IMR-90 (cell line): Measurements from ENCODE around the gene TGFBR1. TPM values are rescaled to one million over a fixed set of nuclear protein-coding genes. Genes with fewer than 3 reads are reported as not detected.

Experiments
- ATAC-seq: fragments of 200-7000 bp; cut with Tn5 transposase; 2 replicates; pipeline ENCODE4 v1.9.1; 2020; ENCODE audit warnings: low read depth, mild to moderate bottlenecking, moderate library complexity
- BruUV-seq: library from RNA; stranded (reverse); fragments of 400-500 nt; replicated peaks from 2 replicates; lab custom pipeline; 2021; lab: Mats Ljungman, UMichigan
- CTCF ChIA-PET: fragments of 300-600 bp; formaldehyde crosslinking; extraction: SDS; loops from one replicate; lab custom pipeline; 2021; ENCODE audit warnings: antibody characterized with exemption; lab: Yijun Ruan, JAX
- POLR2A ChIA-PET: fragments of 300-600 bp; sonication (Branson Sonifier 250); formaldehyde crosslinking; loops from one replicate; lab custom pipeline; 2022; ENCODE audit warnings: antibody characterized with exemption; ENCODE audit not compliant: unreplicated experiment; lab: Charles Lee
- DNase-seq: peaks from one replicate; pipeline ENCODE4 v3.0.0; 2013
- H2AFZ ChIP-seq: replicated peaks from 2 replicates; pipeline ENCODE3; 2013; ENCODE audit warnings: low read length, mild to moderate bottlenecking; ENCODE audit not compliant: poor library complexity
- H2AK5ac ChIP-seq: 2 replicates; pipeline ENCODE4 v1.6.1; 2013; ENCODE audit warnings: low read depth, low read length, inconsistent platforms
- H2AK9ac ChIP-seq: replicated peaks from 2 replicates; pipeline ENCODE3; 2013; ENCODE audit warnings: mild to moderate bottlenecking, low read depth, low read length, moderate library complexity; ENCODE audit not compliant: poor library complexity
- H2BK120ac ChIP-seq: 2 replicates; pipeline ENCODE4 v1.6.1; 2013; ENCODE audit warnings: low read depth, low read length, inconsistent platforms
- H2BK15ac ChIP-seq: 3 replicates; pipeline ENCODE4 v1.6.1; 2013; ENCODE audit warnings: low read depth, low read length, inconsistent platforms
- H2BK20ac ChIP-seq: 2 replicates; pipeline ENCODE4 v1.6.1; 2013; ENCODE audit warnings: low read depth, mild to moderate bottlenecking, inconsistent platforms, low read length, moderate library complexity
- H2BK5ac ChIP-seq: 2 replicates; pipeline ENCODE4 v1.6.1; 2013; ENCODE audit warnings: mild to moderate bottlenecking, low read depth, low read length, inconsistent platforms; ENCODE audit not compliant: poor library complexity, severe bottlenecking
- H3K14ac ChIP-seq: replicated peaks from 2 replicates; pipeline ENCODE4 v1.6.1; 2013; ENCODE audit warnings: low read depth, low read length, inconsistent platforms
- H3K18ac ChIP-seq: 2 replicates; pipeline ENCODE4 v1.6.1; 2013; ENCODE audit warnings: low read depth, low read length, control low read depth
- H3K23ac ChIP-seq: 2 replicates; pipeline ENCODE4 v1.6.1; 2013; ENCODE audit warnings: low read depth, low read length, inconsistent platforms
- H3K27ac ChIP-seq: 2 replicates; pipeline ENCODE4 v1.5.1; 2013; ENCODE audit warnings: mild to moderate bottlenecking, control low read depth, low read length; ENCODE audit not compliant: insufficient read depth
- H3K27me3 ChIP-seq: 2 replicates; pipeline ENCODE4 v1.6.1; 2013; ENCODE audit warnings: low read length; ENCODE audit not compliant: control insufficient read depth, insufficient read depth
- H3K36me3 ChIP-seq: 2 replicates; pipeline ENCODE4 v1.6.1; 2013; ENCODE audit warnings: low read length, mixed read lengths; ENCODE audit not compliant: control insufficient read depth, insufficient read depth
- H3K4ac ChIP-seq: 2 replicates; pipeline ENCODE4 v1.6.1; 2013; ENCODE audit warnings: low read depth, low read length, inconsistent platforms
- H3K4me1 ChIP-seq: 2 replicates; pipeline ENCODE4 v1.6.1; 2013; ENCODE audit warnings: low read length, mixed read lengths; ENCODE audit not compliant: control insufficient read depth, insufficient read depth
- H3K4me2 ChIP-seq: 2 replicates; pipeline ENCODE4 v1.6.1; 2013; ENCODE audit warnings: low read depth, mild to moderate bottlenecking, control low read depth, low read length, moderate library complexity
- H3K4me3 ChIP-seq: 2 replicates; pipeline ENCODE4 v1.5.1; 2013; ENCODE audit warnings: low read depth, mild to moderate bottlenecking, control low read depth, low read length, moderate library complexity; ENCODE audit not compliant: insufficient read depth
- H3K56ac ChIP-seq: 2 replicates; pipeline ENCODE4 v1.6.1; 2013; ENCODE audit warnings: low read length, inconsistent platforms; ENCODE audit not compliant: insufficient read depth; ENCODE audit errors: extremely low read depth
- H3K79me1 ChIP-seq, 2 experiments: 2 replicates each; pipeline ENCODE4 v1.6.1; 2013; ENCODE audit warnings: low read length in 2 of 2, inconsistent platforms in 1 of 2, low read depth in 1 of 2
- H3K9ac ChIP-seq: 2 replicates; pipeline ENCODE4 v1.6.1; 2013; ENCODE audit warnings: low read depth, low read length, control low read depth
- H3K9me1 ChIP-seq: 2 replicates; pipeline ENCODE4 v1.6.1; 2013; ENCODE audit warnings: low read length, inconsistent platforms; ENCODE audit not compliant: insufficient read depth
- H3K9me3 ChIP-seq: 2 replicates; pipeline ENCODE4 v1.6.1; 2013; ENCODE audit warnings: low read length; ENCODE audit not compliant: control insufficient read depth, insufficient read depth
- H4K20me1 ChIP-seq: 2 replicates; pipeline ENCODE4 v1.6.1; 2013; ENCODE audit warnings: low read length, inconsistent platforms; ENCODE audit not compliant: insufficient read depth
- H4K5ac ChIP-seq: 2 replicates; pipeline ENCODE4 v1.6.1; 2013; ENCODE audit warnings: mild to moderate bottlenecking, low read depth, low read length, control low read depth
- H4K8ac ChIP-seq, 2 experiments: 2 replicates each; pipeline ENCODE4 v1.6.1; 2013; ENCODE audit warnings: low read depth in 2 of 2, low read length in 2 of 2, control low read depth in 1 of 2, inconsistent platforms in 1 of 2
- H4K91ac ChIP-seq: 2 replicates; pipeline ENCODE4 v1.6.1; 2013; ENCODE audit warnings: low read depth, low read length, inconsistent platforms; ENCODE audit not compliant: insufficient read depth
- BHLHE40 ChIP-seq: fragments of 150-350 bp; IDR thresholded peaks from 2 replicates; pipeline ENCODE4 v1.6.1; 2016; ENCODE audit warnings: mild to moderate bottlenecking, low read depth, low read length
- CEBPB ChIP-seq: IDR thresholded peaks from 2 replicates; pipeline ENCODE4 v1.6.1; 2012; ENCODE audit warnings: low read depth, low read length, improper control_type of control experiment
- CHD1 ChIP-seq: IDR thresholded peaks from 2 replicates; pipeline ENCODE4 v1.6.1; 2012; ENCODE audit warnings: low read depth, low read length, improper control_type of control experiment
- MAZ ChIP-seq: IDR thresholded peaks from 2 replicates; pipeline ENCODE4 v1.6.1; 2012; ENCODE audit warnings: low read depth, mild to moderate bottlenecking, low read length, improper control_type of control experiment, moderate library complexity, borderline replicate concordance
- MXI1 ChIP-seq: IDR thresholded peaks from 2 replicates; pipeline ENCODE4 v1.6.1; 2012; ENCODE audit warnings: low read depth, mild to moderate bottlenecking, low read length, moderate library complexity, borderline replicate concordance
- NFE2L2 ChIP-seq: fragments of 150-350 bp; IDR thresholded peaks from 2 replicates; pipeline ENCODE4 v1.6.1; 2016; ENCODE audit warnings: low read depth, mild to moderate bottlenecking, low read length
- POLR2A ChIP-seq: IDR thresholded peaks from 2 replicates; pipeline ENCODE4 v1.6.1; 2012; ENCODE audit warnings: mild to moderate bottlenecking, low read depth, low read length
- RAD21 ChIP-seq: IDR thresholded peaks from 2 replicates; pipeline ENCODE4 v1.6.1; 2012; ENCODE audit warnings: low read length, improper control_type of control experiment
- SMC3 ChIP-seq: fragments of 150-350 bp; IDR thresholded peaks from 2 replicates; pipeline ENCODE4 v1.6.1; 2016; ENCODE audit warnings: low read depth, mild to moderate bottlenecking, antibody characterized with exemption, low read length, moderate library complexity
- WGBS, 2 experiments: methylation state at CpG; one replicate each; pipeline versions ENCODE4 v1.1.5 to v1.1.7; 2013; ENCODE audit warnings: missing lambda C conversion rate in 2 of 2; ENCODE audit not compliant: insufficient read length in 1 of 2; ENCODE audit errors: extremely low coverage in 2 of 2; 5-methylcytosine and 5-hydroxymethylcytosine counted together
- dilution Hi-C: fragments of 300-500 bp; cut with HindIII; formaldehyde crosslinking; loops from one replicate; pipeline ENCODE4 v1.14.3; 2018; ENCODE audit warnings: low sequenced_read_pairs; ENCODE audit not compliant: unreplicated experiment
- in situ Hi-C: fragments of 300-500 bp; cut with MboI; formaldehyde crosslinking; loops from 3 replicates; pipeline ENCODE4 v1.14.3; 2019; ENCODE audit warnings: low sequenced_read_pairs, inconsistent platforms, mixed read lengths
- intact Hi-C: fragments of 100-400 bp; cut with micrococcal nuclease; formaldehyde crosslinking; loops from 2 replicates; pipeline ENCODE4 v1.10.0; 2022
- polyA plus RNA-seq, 3 experiments: library from polyadenylated mRNA; depleted of rRNA; stranded (reverse); fragments of >200 nt; gene quantifications; 2 replicates each; pipeline ENCODE4 v1.2.3, GENCODE V29; 2012; ENCODE audit warnings: low replicate concordance in 1 of 3
- total RNA-seq: library from RNA; depleted of rRNA; stranded (reverse); fragments of >200 nt; gene quantifications from 2 replicates; pipeline ENCODE4 v1.2.3, GENCODE V29; 2012
- TF ChIP-seq, protein P1 (sequence below): fragments of 150-350 bp; IDR thresholded peaks from 2 replicates; pipeline ENCODE4 v1.6.1; 2017; ENCODE audit warnings: mild to moderate bottlenecking, antibody characterized with exemption, low read length, low read depth

The TGFBR1 gene
- total and polyA plus RNA-seq, 2 of the 4 experiments (the other 2 are of a cell fraction), result 15.1 to 75.3 TPM

DNA sequence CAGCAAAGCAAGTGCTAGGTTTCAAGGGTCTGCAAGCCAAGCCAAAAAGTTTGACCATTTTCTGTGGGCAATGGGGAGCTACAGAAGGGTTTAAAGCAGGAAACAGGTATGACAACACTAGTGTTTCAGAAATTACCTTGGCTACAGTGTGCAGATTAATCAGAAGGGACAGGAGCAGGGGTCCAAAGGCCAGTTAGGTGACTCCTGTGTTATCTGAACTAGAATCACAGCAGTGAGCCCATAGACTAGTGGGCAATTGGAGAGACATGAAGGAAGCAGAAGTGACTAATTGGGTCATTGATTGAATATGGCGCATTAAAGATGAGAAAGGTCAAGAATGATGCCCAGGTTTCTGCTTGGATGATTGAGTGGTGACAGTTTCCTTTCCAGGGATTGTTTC is 41.4 kb upstream of the TGFBR1 start:
- Histone ChIP-seq H4K20me1 (no peaks in the 10 kb centered on the region), H2AK9ac (no peak overlapping the region), H2BK120ac (no peak overlapping the region), H2BK15ac (no peak overlapping the region), H2AFZ (no peak overlapping the region), H4K5ac (no peak overlapping the region), H2AK5ac (no peak overlapping the region), H3K56ac (no peak overlapping the region), H3K4me2 (no peak overlapping the region), H3K4me1 (peaks cover 6% of the 10 kb centered on the region), H3K4me3 (no peak overlapping the region), H4K8ac (no peak overlapping the region), H2BK20ac (peak overlapping the region; percentile 33; the same call in 1 of the 2 replicates), H3K36me3 (peaks cover 49% of the 10 kb centered on the region; the same call in 1 of the 2 replicates), H3K27ac (no peak overlapping the region), H2BK5ac (no peak overlapping the region), H3K14ac (no peak overlapping the region), H3K27me3 (no peaks in the 10 kb centered on the region), H3K4ac (no peak overlapping the region), H4K91ac (no peak overlapping the region), H3K79me1 (no peaks in the 10 kb centered on the region), H3K9me1 (no peaks in the 10 kb centered on the region; the same call in none of the 2 replicates), H3K18ac (no peak overlapping the region), H3K9ac (no peak overlapping the region), H3K9me3 (no peaks in the 10 kb centered on the region), H3K23ac (no peak overlapping the region)
- BruUV-seq, result no TSS peak
- DNase-seq (no peak), ATAC-seq (no peak)
- CTCF ChIA-PET, result no interaction called here
- in situ Hi-C loops (no loop called here), intact Hi-C loops (no loop called here), dilution Hi-C loops (no loop called here)
- no peak for TF ChIP-seq CEBPB
- no peak for TF ChIP-seq MXI1
- no peak for TF ChIP-seq SMC3
- no peak for TF ChIP-seq BHLHE40
- TF ChIP-seq RAD21, result no peak
- TF ChIP-seq MAZ, result no peak
- TF ChIP-seq, protein P1, sequence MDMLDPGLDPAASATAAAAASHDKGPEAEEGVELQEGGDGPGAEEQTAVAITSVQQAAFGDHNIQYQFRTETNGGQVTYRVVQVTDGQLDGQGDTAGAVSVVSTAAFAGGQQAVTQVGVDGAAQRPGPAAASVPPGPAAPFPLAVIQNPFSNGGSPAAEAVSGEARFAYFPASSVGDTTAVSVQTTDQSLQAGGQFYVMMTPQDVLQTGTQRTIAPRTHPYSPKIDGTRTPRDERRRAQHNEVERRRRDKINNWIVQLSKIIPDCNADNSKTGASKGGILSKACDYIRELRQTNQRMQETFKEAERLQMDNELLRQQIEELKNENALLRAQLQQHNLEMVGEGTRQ, result no peak
- TF ChIP-seq POLR2A, result no peak
- no peak for TF ChIP-seq CHD1
- TF ChIP-seq NFE2L2, result no peak
- WGBS, 2 experiments, result no CpG with 5 or more reads among the region's 1 CpG
- POLR2A ChIA-PET, result no interaction called here
